ENCODE measurements around the gene MRPL45. TPM values are rescaled to one million over a fixed set of nuclear protein-coding genes. Genes with fewer than 3 reads are reported as not detected.

MRPL45 gene
- total RNA-seq, 1 donor from 2014 or later: 27.6 TPM

GRCh38 chr17:38345743-38346142 is 48.8 kb downstream of the MRPL45 start:
- DNase-seq (ENCODE audit: low spot score): no peak

GRCh38 chr17:38349097-38349730 is 52.2 kb downstream of the MRPL45 start:
- DNase-seq (ENCODE audit: low spot score): peak; percentile 87

- DNase-seq (ENCODE audit: low spot score): no peak
These were observed 53.1 kb downstream of the MRPL45 start for GRCh38 chr17:38350035-38350434.

- peak; percentile 92 for DNase-seq (ENCODE audit: low spot score)
These were observed 54.6 kb downstream of the MRPL45 start, which contains the start of gene SOCS7 for GRCh38 chr17:38351412-38352222. Gene SOCS7, plus strand, starts transcription at chr17:38351844. Its CDS starts 209 bp downstream, at chr17:38352053.

- DNase-seq (ENCODE audit: low spot score): peak; percentile 23
These were observed 55.5 kb downstream of the MRPL45 start for GRCh38 chr17:38352245-38353085.

GRCh38 chr17:38353086-38353604 is 56.2 kb downstream of the MRPL45 start:
- no peak for DNase-seq (ENCODE audit: low spot score)

- DNase-seq (ENCODE audit: low spot score): no peak
These were observed 56.7 kb downstream of the MRPL45 start for GRCh38 chr17:38353668-38354067.

GRCh38 chr17:38354466-38354865 is 57.5 kb downstream of the MRPL45 start:
- DNase-seq (ENCODE audit: low spot score): no peak

- no peak for DNase-seq (ENCODE audit: low spot score)
These were observed 58.3 kb downstream of the MRPL45 start for GRCh38 chr17:38355251-38355650.

- DNase-seq (ENCODE audit: low spot score): no peak
These were observed 60.6 kb downstream of the MRPL45 start for GRCh38 chr17:38357486-38358123.

GRCh38 chr17:38358586-38359513 is 61.9 kb downstream of the MRPL45 start:
- no peak for DNase-seq (ENCODE audit: low spot score)

- DNase-seq (ENCODE audit: low spot score): no peak
These were observed 64.9 kb downstream of the MRPL45 start for GRCh38 chr17:38361694-38362465.

- DNase-seq (ENCODE audit: low spot score): no peak
These were observed 66.0 kb downstream of the MRPL45 start for GRCh38 chr17:38363016-38363415.

- DNase-seq (ENCODE audit: low spot score): no peak
These were observed 67.8 kb downstream of the MRPL45 start for GRCh38 chr17:38364741-38365140.

- no peak for DNase-seq (ENCODE audit: low spot score)
These were observed 72.3 kb downstream of the MRPL45 start for GRCh38 chr17:38369124-38369886.
